GM12878 (cell line): ENCODE results near the gene UIMC1. TPM values are rescaled to one million over a fixed set of nuclear protein-coding genes. Genes with fewer than 3 reads are reported as not detected.

Experiments
- ASH2L ChIP-seq: fragments of 300-600, 200-600 bp; sonication (generic); IDR thresholded peaks from 2 replicates; pipeline ENCODE4 v1.6.1; 2017; ENCODE audit warnings: low read depth, mild to moderate bottlenecking, borderline replicate concordance
- ATF3 ChIP-seq: IDR thresholded peaks from 2 replicates; pipeline ENCODE4 v1.6.1; 2011; ENCODE audit warnings: low read depth, mild to moderate bottlenecking, low read length, moderate library complexity, borderline replicate concordance; ENCODE audit errors: extremely low read depth
- BACH1 ChIP-seq: fragments of 450-650 bp; IDR thresholded peaks from 2 replicates; pipeline ENCODE4 v1.6.1; 2017; ENCODE audit warnings: mild to moderate bottlenecking, borderline replicate concordance
- CBFB ChIP-seq: IDR thresholded peaks from 2 replicates; pipeline ENCODE4 v1.6.1; 2016; ENCODE audit warnings: antibody characterized with exemption, low read depth
- CHD2 ChIP-seq: IDR thresholded peaks from 2 replicates; pipeline ENCODE4 v1.6.1; 2011; ENCODE audit warnings: low read depth, low read length, improper control_type of control experiment, borderline replicate concordance
- CREM ChIP-seq: IDR thresholded peaks from 2 replicates; pipeline ENCODE4 v1.6.1; 2014; ENCODE audit warnings: antibody characterized with exemption, low read depth
- CTCF ChIP-seq, 3 experiments: IDR thresholded peaks in 2 of 3; conservative IDR thresholded peaks in 1 of 3; 2 replicates each; pipeline ENCODE4 v1.5.1; 2011; ENCODE audit warnings: low read depth in 3 of 3, low read length in 3 of 3, mild to moderate bottlenecking in 3 of 3, control low read depth in 2 of 3, moderate library complexity in 2 of 3, inconsistent platforms in 1 of 3, mixed read lengths in 1 of 3; ENCODE audit not compliant: control insufficient read depth in 2 of 3, insufficient read depth in 1 of 3; ENCODE audit errors: extremely low read depth in 1 of 3
- IRF4 ChIP-seq: IDR thresholded peaks from 2 replicates; pipeline ENCODE4 v1.6.1; 2011; ENCODE audit warnings: low read depth, low read length
- IRF5 ChIP-seq: fragments of 450-650 bp; IDR thresholded peaks from 2 replicates; pipeline ENCODE4 v1.6.1; 2017; ENCODE audit warnings: borderline replicate concordance
- MTA3 ChIP-seq: IDR thresholded peaks from 2 replicates; pipeline ENCODE4 v1.6.1; 2012; ENCODE audit warnings: low read length, inconsistent platforms, borderline replicate concordance
- MXI1 ChIP-seq: fragments of 150-350 bp; IDR thresholded peaks from 2 replicates; pipeline ENCODE4 v1.6.1; 2011; ENCODE audit warnings: low read depth, mild to moderate bottlenecking, inconsistent platforms, low read length, improper control_type of control experiment
- PKNOX1 ChIP-seq: fragments of 450-650 bp; IDR thresholded peaks from 2 replicates; pipeline ENCODE4 v1.6.1; 2016; ENCODE audit warnings: mild to moderate bottlenecking
- PML ChIP-seq: IDR thresholded peaks from 2 replicates; pipeline ENCODE4 v1.6.1; 2012; ENCODE audit warnings: low read length, inconsistent platforms
- POU2F2 ChIP-seq: IDR thresholded peaks from 3 replicates; pipeline ENCODE4 v1.6.1; 2011; ENCODE audit warnings: low read depth, mild to moderate bottlenecking, low read length, borderline replicate concordance
- RAD21 ChIP-seq: IDR thresholded peaks from 2 replicates; pipeline ENCODE4 v1.6.1; 2011; ENCODE audit warnings: mild to moderate bottlenecking, low read depth, low read length, moderate library complexity; ENCODE audit not compliant: insufficient read depth
- SIX5 ChIP-seq: IDR thresholded peaks from 2 replicates; pipeline ENCODE4 v1.6.1; 2011; ENCODE audit warnings: mild to moderate bottlenecking, low read depth, low read length, moderate library complexity; ENCODE audit not compliant: severe bottlenecking
- SKIL ChIP-seq: fragments of 450-650 bp; IDR thresholded peaks from 2 replicates; pipeline ENCODE4 v1.6.1; 2017; ENCODE audit warnings: mild to moderate bottlenecking, low read depth, inconsistent platforms; ENCODE audit not compliant: poor library complexity, severe bottlenecking
- SREBF1 ChIP-seq: IDR thresholded peaks from 2 replicates; pipeline ENCODE4 v1.6.1; 2012; ENCODE audit warnings: mild to moderate bottlenecking, low read length
- SREBF2 ChIP-seq: IDR thresholded peaks from 2 replicates; pipeline ENCODE4 v1.6.1; 2012; ENCODE audit warnings: mild to moderate bottlenecking, low read length
- STAT3 ChIP-seq: IDR thresholded peaks from 2 replicates; pipeline ENCODE4 v1.6.1; 2011; ENCODE audit warnings: low read depth, low read length, improper control_type of control experiment
- SUPT20H ChIP-seq: IDR thresholded peaks from 2 replicates; pipeline ENCODE4 v1.6.1; 2011; ENCODE audit warnings: low read depth, mild to moderate bottlenecking, low read length, moderate library complexity, borderline replicate concordance; ENCODE audit not compliant: control insufficient read depth
- TCF3 ChIP-seq: IDR thresholded peaks from 2 replicates; pipeline ENCODE4 v1.6.1; 2012; ENCODE audit warnings: low read depth, mild to moderate bottlenecking, low read length, borderline replicate concordance; ENCODE audit not compliant: insufficient read depth
- ZBED1 ChIP-seq: IDR thresholded peaks from 2 replicates; pipeline ENCODE4 v1.6.1; 2016; ENCODE audit warnings: borderline replicate concordance
- polyA plus RNA-seq, 11 experiments: library from polyadenylated mRNA; depleted of rRNA in 4 of 11; unstranded in 6 of 11; stranded (reverse) in 5 of 11; fragments of >200 nt; fragmentation: Nextera tagmentation in 4 of 11; fragmentation: Illumina TruSeq in 1 of 11; extraction: Ambion mirVana in 4 of 11; extraction: Trizol in 1 of 11; gene quantifications; 1 replicate in 1 of 11; 2 replicates in 10 of 11; pipeline versions ENCODE4 v1.2.1 to v1.2.3, GENCODE V29; 2011 to 2016; ENCODE audit warnings: inconsistent platforms in 2 of 11, missing spikeins in 2 of 11, low read depth in 1 of 11
- total RNA-seq, 4 experiments: library from RNA; depleted of rRNA in 3 of 4; stranded (reverse); fragments of >200 nt in 3 of 4; fragmentation: Illumina TruSeq in 1 of 4; extraction: Trizol in 1 of 4; gene quantifications; 2 replicates each; pipeline versions ENCODE4 v1.2.1 to v1.2.3, GENCODE V29; 2013 to 2021

Gene UIMC1
- total and polyA plus RNA-seq, 10 of the 15 experiments (the other 5 are each of a cell fraction or from before 2014, with no cell fraction given): 16.2 to 51.4 (median 32.7) TPM

- TF ChIP-seq MXI1 (no peak; the same call in 1 of the 2 replicates), SREBF2 (no peak), IRF5 (peak; percentile 84), RAD21 (no peak), PKNOX1 (peak; percentile 12; the same call in 1 of the 2 replicates), STAT3 (no peak), IRF4 (no peak), CTCF (IDR thresholded peaks at IDR 0.05 in 2 of 3, conservative IDR thresholded peaks at IDR 0.05 in 1 of 3; ENCODE audit: control insufficient read depth in 2 of 3, extremely low read depth in 1 of 3, insufficient read depth in 1 of 3, low read depth in 3 of 3, low read length in 3 of 3) (peak; percentile 31 to 50 (median 40); a peak in 3 of 6 replicates), ZBED1 (no peak), CBFB (peak; percentile 95), TCF3 (0 out of 2 replicates have a peak, but pooled peaks have one; percentile 44), ATF3 (no peak), BACH1 (peak; percentile 54), CREM (0 out of 2 replicates have a peak, but pooled peaks have one; percentile 8), SREBF1 (no peak), SUPT20H (no peak), ASH2L (peak; percentile 62; the same call in 1 of the 2 replicates), SIX5 (no peak), CHD2 (peak; percentile 99), POU2F2 (peak; percentile 78; the same call in 2 of the 3 replicates), SKIL (no peak), MTA3 (no peak), PML (peak; percentile 70; the same call in 1 of the 2 replicates)
These were observed 16.1 kb upstream of the UIMC1 start, which contains the start of gene ZNF346 (continued) for GRCh38 chr5:177022386-177023302.
